Prostate gland (tissue), 2 donors: Measurements from ENCODE around the gene SMYD3. TPM values are rescaled to one million over a fixed set of nuclear protein-coding genes. Genes with fewer than 3 reads are reported as not detected.

Source experiments
- DNase-seq: peaks from one replicate; pipeline ENCODE4 v3.0.0-alpha.2; 2019; ENCODE audit warnings: low spot score
- H3K27ac ChIP-seq, 2 donors: fragments of 200-600 bp; sonication (generic); 2 replicates each; pipeline ENCODE4 v1.5.1; 2017 to 2019
- H3K27me3 ChIP-seq: fragments of 200-600 bp; sonication (generic); replicated peaks from 2 replicates; pipeline ENCODE4 v1.5.1; 2019; ENCODE audit not compliant: insufficient read depth
- H3K36me3 ChIP-seq, 2 donors: fragments of 200-600 bp; sonication (generic); 1 replicate in 1 of 2; 2 replicates in 1 of 2; pipeline versions ENCODE4 v1.5.1 to v1.8.1; 2017 to 2019
- H3K4me1 ChIP-seq: fragments of 200-600 bp; sonication (generic); replicated peaks from 2 replicates; pipeline ENCODE4 v1.5.1; 2019
- H3K4me3 ChIP-seq, 2 donors: fragments of 200-600 bp; sonication (generic); 2 replicates each; pipeline ENCODE4 v1.5.1; 2017 to 2019
- H3K9me3 ChIP-seq: fragments of 200-600 bp; sonication (generic); 2 replicates; pipeline ENCODE4 v1.5.1; 2017
- POLR2A ChIP-seq: fragments of 450-650 bp; IDR thresholded peaks from one replicate; pipeline ENCODE4 v1.6.1; 2016; ENCODE audit warnings: antibody characterized with exemption, mild to moderate bottlenecking
- POLR2AphosphoS5 ChIP-seq: sonication (generic); formaldehyde crosslinking; IDR thresholded peaks from one replicate; pipeline ENCODE4 v1.6.1; 2017; ENCODE audit warnings: antibody characterized with exemption
- WGBS: methylation state at CpG from one replicate; pipeline ENCODE4 v1.1.5; 2018; 5-methylcytosine and 5-hydroxymethylcytosine counted together
- intact Hi-C: fragments of 100-400 bp; cut with DNase I; formaldehyde crosslinking; loops from one replicate; pipeline ENCODE4 v1.14.2; 2022
- total RNA-seq, 2 donors: library from RNA; depleted of rRNA; stranded (reverse); fragments of >200 nt; gene quantifications; one replicate each; pipeline ENCODE4 v1.1.0, GENCODE V29; 2016
- TF ChIP-seq, protein P1 (sequence below), 4 experiments: fragments of 200-600 bp in 2 of 4; fragments of 450-650 bp in 2 of 4; sonication (generic) in 2 of 4; IDR thresholded peaks; 1 replicate in 3 of 4; 2 replicates in 1 of 4; pipeline ENCODE4 v1.5.1; 2016 to 2019; ENCODE audit warnings: antibody characterized with exemption in 4 of 4, mild to moderate bottlenecking in 2 of 4, moderate library complexity in 2 of 4

The SMYD3 gene
- total RNA-seq, 2 donors from 2014 or later = 19.8 to 23.9 TPM

DNA sequence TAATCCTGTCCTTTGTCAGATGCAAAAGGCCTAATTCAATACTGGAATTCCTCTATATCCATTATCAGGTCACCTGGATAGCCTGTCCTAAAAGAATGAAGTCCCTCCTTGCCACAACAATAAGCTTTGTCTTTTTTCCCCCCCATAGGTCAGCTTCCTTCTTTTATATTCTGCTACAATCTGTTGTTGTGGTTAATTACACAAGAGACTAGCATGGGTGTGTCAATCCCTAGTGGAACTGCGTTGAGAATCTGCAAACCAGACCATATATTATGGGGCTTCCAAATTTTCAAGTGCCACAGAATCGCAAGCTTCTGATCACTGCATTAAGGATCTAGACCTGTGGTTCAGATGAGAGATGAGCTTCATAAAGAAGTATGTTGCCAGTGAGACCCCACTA lies 349.6 kb downstream of the SMYD3 start:
- TF ChIP-seq, protein P1, sequence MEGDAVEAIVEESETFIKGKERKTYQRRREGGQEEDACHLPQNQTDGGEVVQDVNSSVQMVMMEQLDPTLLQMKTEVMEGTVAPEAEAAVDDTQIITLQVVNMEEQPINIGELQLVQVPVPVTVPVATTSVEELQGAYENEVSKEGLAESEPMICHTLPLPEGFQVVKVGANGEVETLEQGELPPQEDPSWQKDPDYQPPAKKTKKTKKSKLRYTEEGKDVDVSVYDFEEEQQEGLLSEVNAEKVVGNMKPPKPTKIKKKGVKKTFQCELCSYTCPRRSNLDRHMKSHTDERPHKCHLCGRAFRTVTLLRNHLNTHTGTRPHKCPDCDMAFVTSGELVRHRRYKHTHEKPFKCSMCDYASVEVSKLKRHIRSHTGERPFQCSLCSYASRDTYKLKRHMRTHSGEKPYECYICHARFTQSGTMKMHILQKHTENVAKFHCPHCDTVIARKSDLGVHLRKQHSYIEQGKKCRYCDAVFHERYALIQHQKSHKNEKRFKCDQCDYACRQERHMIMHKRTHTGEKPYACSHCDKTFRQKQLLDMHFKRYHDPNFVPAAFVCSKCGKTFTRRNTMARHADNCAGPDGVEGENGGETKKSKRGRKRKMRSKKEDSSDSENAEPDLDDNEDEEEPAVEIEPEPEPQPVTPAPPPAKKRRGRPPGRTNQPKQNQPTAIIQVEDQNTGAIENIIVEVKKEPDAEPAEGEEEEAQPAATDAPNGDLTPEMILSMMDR (IDR thresholded peaks at IDR 0.05) = no peak
- Histone ChIP-seq H3K4me3 (no peak overlapping the region), H3K27me3 (no peaks in the 10 kb centered on the region), H3K36me3 (no peaks in the 10 kb centered on the region), H3K9me3 (no peaks in the 10 kb centered on the region), H3K4me1 (no peaks in the 10 kb centered on the region), H3K27ac (no peak overlapping the region)
- DNase-seq = no peak
- WGBS = 87% methylated on average over 2 of the region's 2 CpGs
- intact Hi-C loops = no loop called here

DNA sequence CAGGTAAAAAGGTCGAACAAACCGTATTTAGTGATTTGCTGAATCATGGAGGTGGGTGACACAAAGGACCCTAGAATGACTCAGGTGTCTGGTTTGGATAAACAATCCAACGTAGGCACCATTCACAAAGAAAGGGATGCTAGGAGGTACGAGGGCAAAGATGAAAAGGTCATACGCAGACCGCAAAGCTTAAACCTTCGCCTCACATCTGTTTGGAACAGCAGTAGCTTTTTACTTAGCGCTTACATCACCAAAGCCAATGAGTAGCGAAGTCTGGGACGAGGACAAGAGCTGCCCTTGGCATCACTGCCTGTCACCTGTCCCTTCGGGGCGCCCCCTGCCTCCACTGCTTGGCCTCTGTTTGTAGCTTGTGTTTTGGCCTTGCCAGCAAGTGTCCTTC lies 350.2 kb downstream of the SMYD3 start:
- TF ChIP-seq, protein P1 (IDR thresholded peaks at IDR 0.05) = no peak
- no peak for TF ChIP-seq POLR2AphosphoS5
- TF ChIP-seq POLR2A = no peak
- H3K4me1 ChIP-seq = no peaks in the 10 kb centered on the region
- no peak overlapping the region for H3K4me3 ChIP-seq
- H3K27ac ChIP-seq = no peak overlapping the region
- no peaks in the 10 kb centered on the region for H3K9me3 ChIP-seq
- intact Hi-C loops = no loop called here
- no peaks in the 10 kb centered on the region for H3K36me3 ChIP-seq
- no peak for DNase-seq
- 96% methylated on average over 12 of the region's 12 CpGs for WGBS
- no peaks in the 10 kb centered on the region for H3K27me3 ChIP-seq

DNA sequence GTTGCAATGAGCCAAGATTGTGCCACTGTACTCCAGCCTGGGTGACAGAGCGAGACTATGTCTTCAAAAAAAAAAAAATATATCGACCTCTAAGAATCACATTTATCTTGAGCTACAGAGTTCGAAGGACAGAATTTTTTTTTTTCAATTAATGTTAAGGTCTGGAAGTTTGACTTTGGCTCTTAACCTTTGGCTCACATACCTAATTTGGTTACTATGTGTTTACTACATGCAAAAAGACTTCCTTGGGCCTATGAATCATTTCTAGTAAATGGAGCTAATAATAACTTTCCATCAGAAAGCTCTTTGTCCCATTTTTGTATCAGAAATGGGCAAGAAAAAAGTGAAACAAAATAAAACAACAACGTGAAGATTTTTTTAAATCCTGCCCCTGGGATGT lies 351.2 kb downstream of the SMYD3 start:
- TF ChIP-seq, protein P1 (IDR thresholded peaks at IDR 0.05) = no peak
- no peak for TF ChIP-seq POLR2A
- TF ChIP-seq POLR2AphosphoS5 = no peak
- Histone ChIP-seq H3K4me3 (no peak overlapping the region), H3K36me3 (no peaks in the 10 kb centered on the region), H3K27me3 (no peaks in the 10 kb centered on the region), H3K27ac (no peak overlapping the region), H3K4me1 (no peaks in the 10 kb centered on the region), H3K9me3 (no peaks in the 10 kb centered on the region)
- intact Hi-C loops = no loop called here
- no peak for DNase-seq
- WGBS = 81% methylated on average over 4 of the region's 4 CpGs

DNA sequence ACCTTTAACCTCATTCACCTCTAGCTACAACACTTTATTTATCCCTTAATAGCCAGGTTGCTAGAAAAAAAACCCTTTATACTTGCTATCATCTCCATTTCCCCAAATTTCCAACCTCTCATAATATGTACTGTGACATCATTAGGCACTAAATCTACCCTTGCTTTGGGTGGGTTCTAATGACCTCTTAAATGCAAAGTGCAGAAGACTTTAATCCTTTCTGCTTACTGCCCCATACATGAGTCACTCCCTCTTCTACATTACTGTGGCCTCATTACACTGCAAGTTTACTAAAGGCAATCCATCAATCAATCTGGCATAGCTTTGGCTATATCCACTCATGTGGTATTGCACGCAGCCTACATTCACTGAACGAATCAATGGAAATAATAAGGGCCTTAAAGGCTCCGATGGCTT lies 353.3 kb downstream of the SMYD3 start:
- Histone ChIP-seq H3K4me1 (no peaks in the 10 kb centered on the region), H3K27ac (no peak overlapping the region), H3K4me3 (no peak overlapping the region), H3K36me3 (no peaks in the 10 kb centered on the region), H3K9me3 (no peaks in the 10 kb centered on the region), H3K27me3 (no peaks in the 10 kb centered on the region)
- TF ChIP-seq, protein P1 (IDR thresholded peaks at IDR 0.05) = no peak
- no peak for TF ChIP-seq POLR2A
- no peak for TF ChIP-seq POLR2AphosphoS5
- WGBS = 95% methylated on average over 3 of the region's 3 CpGs
- intact Hi-C loops = no loop called here
- DNase-seq = no peak

DNA sequence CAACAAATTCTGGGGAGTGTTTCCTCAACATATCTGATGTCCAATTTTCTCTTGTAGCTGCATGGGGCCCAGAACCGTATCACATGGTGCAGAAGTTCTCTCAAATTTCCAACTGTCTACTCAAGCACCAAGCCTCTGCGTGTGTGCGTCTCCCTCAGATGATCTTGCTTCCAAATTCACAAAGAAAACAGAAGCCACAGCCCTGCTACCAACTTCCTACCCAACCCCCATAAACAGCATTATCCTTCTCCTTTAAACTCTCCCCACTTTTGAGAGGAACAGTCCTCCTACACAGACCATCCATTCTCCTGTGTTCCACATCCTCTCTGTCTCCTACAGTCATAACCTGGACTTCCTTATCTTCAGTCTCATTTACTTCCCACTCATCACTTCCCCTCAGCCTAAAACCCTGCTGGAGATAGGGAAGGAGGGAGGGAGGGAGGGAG lies 354.1 kb downstream of the SMYD3 start:
- no peak overlapping the region for H3K4me3 ChIP-seq
- WGBS = 97% methylated on average over 3 of the region's 3 CpGs
- DNase-seq = no peak
- intact Hi-C loops = no loop called here
- TF ChIP-seq POLR2AphosphoS5 = no peak
- TF ChIP-seq POLR2A = no peak
- TF ChIP-seq, protein P1 (IDR thresholded peaks at IDR 0.05) = no peak
- no peaks in the 10 kb centered on the region for H3K9me3 ChIP-seq
- H3K36me3 ChIP-seq = no peaks in the 10 kb centered on the region
- H3K4me1 ChIP-seq = no peaks in the 10 kb centered on the region
- H3K27ac ChIP-seq = no peak overlapping the region
- no peaks in the 10 kb centered on the region for H3K27me3 ChIP-seq
